RKO (cell line): ENCODE results near the gene PPP1R11.
"Not testable (repeated sequence)": the region's sequence is repeated elsewhere in the genome, so short reads cannot be mapped to it uniquely, and the experiment has no call there.

ENCODE experiments used
- DNase-seq: peaks from one replicate; pipeline ENCODE4 v3.0.0-alpha.2; 2016; ENCODE audit warnings: low spot score

The PPP1R11 gene

GRCh38 chr6:30097902-30098768, 31.1 kb downstream of the PPP1R11 start:
- DNase-seq = no peak

GRCh38 chr6:30100154-30100553, 33.2 kb downstream of the PPP1R11 start:
- DNase-seq = no peak

GRCh38 chr6:30100585-30101443, 33.8 kb downstream of the PPP1R11 start:
- peak; percentile 49 for DNase-seq

- peak; percentile 94 for DNase-seq
Measured at GRCh38 chr6:30101444-30102413, 34.7 kb downstream of the PPP1R11 start.

- peak; percentile 28 for DNase-seq
Measured at GRCh38 chr6:30102414-30102969, 35.5 kb downstream of the PPP1R11 start.

GRCh38 chr6:30102970-30103871, 36.2 kb downstream of the PPP1R11 start:
- DNase-seq = peak; percentile 87

- DNase-seq = no peak
Measured at GRCh38 chr6:30103872-30104179, 36.8 kb downstream of the PPP1R11 start.

- DNase-seq = no peak
Measured at GRCh38 chr6:30104661-30105060, 37.7 kb downstream of the PPP1R11 start.

GRCh38 chr6:30111266-30111856, 44.4 kb downstream of the PPP1R11 start:
- DNase-seq = no peak

DNA sequence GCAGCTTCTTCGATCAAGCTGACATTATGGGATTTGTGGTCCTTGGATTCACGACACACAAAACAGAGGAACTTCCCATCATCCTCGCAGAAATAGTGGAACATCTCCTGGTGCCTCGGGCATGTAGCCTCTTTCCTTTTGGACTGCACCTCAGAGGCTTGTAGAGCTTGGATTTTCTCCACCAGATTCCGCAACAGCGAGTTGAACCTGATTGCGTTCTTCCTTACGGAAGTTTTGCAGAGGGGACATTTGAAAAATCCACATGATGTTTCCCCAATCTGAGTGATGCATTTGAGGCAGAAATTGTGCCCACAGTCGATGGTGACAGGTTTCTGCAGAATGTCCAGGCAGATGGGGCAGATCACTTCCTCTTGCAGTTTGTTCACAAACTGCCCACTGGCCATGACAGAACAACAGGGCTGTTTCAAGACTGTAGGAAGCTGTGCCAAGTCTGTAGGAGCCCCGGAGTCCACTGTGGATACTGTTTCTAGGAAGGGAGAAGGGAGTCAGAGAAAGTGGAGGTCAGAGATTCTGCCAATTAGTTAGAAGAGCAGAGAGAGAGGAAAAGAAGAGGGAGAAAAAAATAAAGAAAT, 45.5 kb downstream of the PPP1R11 start:
- DNase-seq = no peak

- no peak for DNase-seq
Measured at GRCh38 chr6:30113003-30113759, 46.2 kb downstream of the PPP1R11 start, which contains the start of gene TRIM31. TRIM31 (minus strand) TSS chr6:30113090; CDS start chr6:30112805, 285 bp downstream.

GRCh38 chr6:30113841-30114240, 46.8 kb downstream of the PPP1R11 start:
- DNase-seq = no peak

DNA sequence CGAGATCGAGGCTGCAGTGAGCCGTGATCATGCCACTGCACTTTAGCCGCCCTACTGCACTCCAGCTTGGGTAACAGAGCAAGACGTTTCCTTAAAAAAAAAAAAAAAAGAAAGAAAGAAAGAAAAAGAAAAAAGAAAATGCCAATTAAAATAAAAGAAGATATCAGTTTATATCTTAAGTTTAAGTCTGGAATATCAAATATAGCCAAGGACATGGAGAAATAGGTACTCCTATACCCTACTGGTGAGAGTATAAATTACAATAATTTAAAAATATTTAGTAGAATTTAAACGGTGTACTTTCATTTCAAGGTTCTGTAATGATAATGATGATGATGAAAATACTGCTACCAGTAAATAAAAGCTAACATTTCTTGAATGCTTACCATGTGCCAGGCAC, 49.7 kb downstream of the PPP1R11 start:
- no peak for DNase-seq

- not testable (repeated sequence) for DNase-seq
Measured at GRCh38 chr6:30118691-30119090, 51.7 kb downstream of the PPP1R11 start.
